NOMO-1 treated with dmso at 0.1 percent for 144 hours (cell line): ENCODE results near the gene COX5A.

Experiments
- DNase-seq: peaks from one replicate; lab custom pipeline; 2025; ENCODE audit not compliant: unreplicated experiment; lab: John Stamatoyannopoulos, UW

The COX5A gene

DNA sequence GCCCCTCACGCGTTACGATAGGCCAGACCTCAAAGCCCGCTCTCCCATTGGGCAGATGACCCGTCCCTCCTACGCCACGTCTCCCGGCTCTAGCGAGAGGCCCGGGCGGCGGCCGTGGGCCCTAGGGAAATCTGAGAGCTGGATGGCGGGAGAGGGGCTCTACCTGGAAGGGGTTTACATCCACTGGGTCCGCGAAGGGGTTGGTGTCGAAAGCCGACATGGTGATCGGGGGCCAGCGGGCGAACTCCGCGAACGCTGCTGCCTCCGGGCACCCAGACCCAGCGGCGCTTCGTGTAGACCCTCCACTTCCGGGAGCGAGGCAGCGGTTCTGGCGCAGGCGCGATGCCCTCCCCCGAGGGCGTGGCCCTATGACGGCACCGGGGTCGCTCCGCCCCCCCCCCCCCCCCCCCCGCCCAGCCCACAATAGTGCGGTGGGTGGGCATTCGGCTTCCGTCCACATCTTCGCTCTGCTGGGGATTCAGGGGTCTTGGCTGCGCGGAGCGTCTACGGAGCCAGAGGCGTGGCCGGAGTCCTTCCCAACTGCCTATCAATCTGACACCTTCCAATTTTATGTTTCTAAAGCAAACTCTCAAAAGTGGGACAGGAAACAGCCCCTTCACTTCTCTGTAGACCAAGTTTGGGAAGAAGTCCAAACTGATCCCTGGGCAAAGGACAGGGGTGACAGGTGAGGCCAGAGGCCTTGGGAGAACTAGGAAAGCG lies 64.7 kb downstream of the COX5A start, which contains the start of gene SCAMP2:
Gene SCAMP2, minus strand, starts transcription at position 330 of the 720 bp plus-strand sequence. Its CDS starts 110 bp downstream, at position 220.
- peak; percentile 93 for DNase-seq

DNA sequence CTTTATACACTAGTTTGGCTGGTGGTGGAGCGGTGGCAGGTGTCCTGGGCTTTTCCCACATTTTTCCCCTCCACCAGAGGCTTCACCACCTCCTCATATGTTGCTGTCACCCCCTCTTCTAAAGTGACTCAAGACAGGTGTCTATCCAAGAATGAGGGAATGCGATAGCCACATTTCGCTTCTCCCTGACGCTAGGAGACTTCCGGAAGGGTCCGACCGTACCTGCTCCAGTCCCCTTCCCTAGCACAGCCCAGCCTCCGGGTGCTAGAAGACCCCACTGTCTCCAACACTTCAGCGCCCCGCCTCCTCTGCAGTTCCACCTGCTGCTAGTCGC lies 65.2 kb downstream of the COX5A start:
- no peak for DNase-seq

DNA sequence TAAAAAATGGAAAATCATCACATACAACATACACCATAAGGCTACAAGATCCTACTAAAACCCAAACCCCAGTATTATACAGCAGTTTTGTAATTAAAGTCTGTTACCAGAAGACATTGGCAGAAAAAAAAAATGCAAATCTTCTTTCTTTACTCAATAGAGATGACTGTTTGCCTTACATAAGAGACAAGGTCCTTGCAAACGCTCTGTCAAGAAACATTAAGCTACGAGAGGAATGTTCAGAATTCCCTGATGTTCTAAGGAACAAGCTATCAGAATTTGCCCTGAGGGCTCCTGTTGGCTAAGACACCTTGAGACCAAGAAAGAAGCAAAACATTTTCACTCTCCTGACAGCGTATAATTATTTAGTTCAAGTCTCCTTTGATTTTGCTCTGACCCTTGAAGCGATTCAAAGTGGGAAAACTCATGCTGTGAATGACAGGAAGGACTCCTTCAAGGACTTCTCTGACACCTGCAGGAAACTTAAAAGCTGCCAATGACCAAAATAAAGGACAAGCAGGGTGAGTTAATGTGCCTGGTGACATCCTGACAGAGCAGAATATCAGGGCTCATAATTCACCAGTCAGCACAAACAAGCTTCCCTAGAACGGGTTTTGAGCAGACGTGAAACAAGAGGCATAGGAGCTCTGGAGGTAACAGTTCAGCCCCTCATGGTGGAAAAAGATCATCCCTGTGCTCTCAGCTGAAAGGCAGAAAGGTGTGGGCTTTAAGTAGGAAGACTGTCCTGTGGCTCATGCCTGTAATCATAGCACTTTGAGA lies 67.2 kb downstream of the COX5A start:
- no peak for DNase-seq
